ENCODE results near the gene PPP1R3D.
A peak's percentile ranks its signal among the peaks of the same experiment; 100 is the strongest.

Gene PPP1R3D

DNA sequence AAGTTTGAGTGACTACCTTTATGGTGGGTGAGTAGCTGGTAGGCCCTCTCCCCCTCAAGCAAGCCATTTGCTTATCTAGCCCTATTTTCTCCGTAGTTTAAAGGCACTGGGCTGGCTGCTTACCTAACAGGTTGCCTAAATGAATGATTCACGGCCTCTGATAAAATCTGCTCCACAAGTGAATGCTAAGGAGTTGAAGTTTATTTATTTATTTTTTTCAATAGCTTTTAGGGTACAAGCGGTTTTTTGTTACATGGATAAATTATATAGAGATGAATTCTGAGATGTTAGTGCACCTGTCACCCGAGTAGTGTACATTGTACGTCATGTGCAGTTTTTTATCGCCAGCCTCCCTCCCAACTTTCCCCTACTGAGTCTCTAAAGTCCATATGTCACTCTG lies 9.8 kb upstream of the PPP1R3D start:
- Histone ChIP-seq H4K20me1 (ENCODE audit: insufficient read depth, low read length) (no peaks in the 10 kb centered on the region), H3K4me1 (ENCODE audit: insufficient read depth, low read length, severe bottlenecking) (peaks cover 14% of the 10 kb centered on the region), H3K9me2 (ENCODE audit: low read depth, low read length) (no peaks in the 10 kb centered on the region), H3K27me3 (ENCODE audit: insufficient read depth, low read length) (no peaks in the 10 kb centered on the region), H3K9me3 (ENCODE audit: low read length) (no peaks in the 10 kb centered on the region), H3F3A (ENCODE audit: insufficient read depth, low read length) (no peaks in the 10 kb centered on the region), H3K36me3 (ENCODE audit: insufficient read depth, low read length) (0 out of 2 replicates have a peak, but pooled peaks cover 3% of the 10 kb centered on the region), H3K4me3 (ENCODE audit: low read depth, low read length, poor library complexity, severe bottlenecking) (no peak overlapping the region), H2AFZ (ENCODE audit: low read length) (no peak overlapping the region), H3K9ac (ENCODE audit: low read length) (no peak overlapping the region), H3K4me2 (ENCODE audit: low read length) (no peak overlapping the region), H3K27ac (ENCODE audit: low read depth, low read length, poor library complexity, severe bottlenecking) (no peak overlapping the region), H3K79me2 (ENCODE audit: insufficient read depth, low read length) (no peaks in the 10 kb centered on the region)
- TF ChIP-seq, protein P1, sequence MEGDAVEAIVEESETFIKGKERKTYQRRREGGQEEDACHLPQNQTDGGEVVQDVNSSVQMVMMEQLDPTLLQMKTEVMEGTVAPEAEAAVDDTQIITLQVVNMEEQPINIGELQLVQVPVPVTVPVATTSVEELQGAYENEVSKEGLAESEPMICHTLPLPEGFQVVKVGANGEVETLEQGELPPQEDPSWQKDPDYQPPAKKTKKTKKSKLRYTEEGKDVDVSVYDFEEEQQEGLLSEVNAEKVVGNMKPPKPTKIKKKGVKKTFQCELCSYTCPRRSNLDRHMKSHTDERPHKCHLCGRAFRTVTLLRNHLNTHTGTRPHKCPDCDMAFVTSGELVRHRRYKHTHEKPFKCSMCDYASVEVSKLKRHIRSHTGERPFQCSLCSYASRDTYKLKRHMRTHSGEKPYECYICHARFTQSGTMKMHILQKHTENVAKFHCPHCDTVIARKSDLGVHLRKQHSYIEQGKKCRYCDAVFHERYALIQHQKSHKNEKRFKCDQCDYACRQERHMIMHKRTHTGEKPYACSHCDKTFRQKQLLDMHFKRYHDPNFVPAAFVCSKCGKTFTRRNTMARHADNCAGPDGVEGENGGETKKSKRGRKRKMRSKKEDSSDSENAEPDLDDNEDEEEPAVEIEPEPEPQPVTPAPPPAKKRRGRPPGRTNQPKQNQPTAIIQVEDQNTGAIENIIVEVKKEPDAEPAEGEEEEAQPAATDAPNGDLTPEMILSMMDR (IDR thresholded peaks at IDR 0.05; ENCODE audit: low read length): no peak
- TF ChIP-seq EZH2 (IDR thresholded peaks at IDR 0.05; ENCODE audit: borderline replicate concordance, low read length): no peak

DNA sequence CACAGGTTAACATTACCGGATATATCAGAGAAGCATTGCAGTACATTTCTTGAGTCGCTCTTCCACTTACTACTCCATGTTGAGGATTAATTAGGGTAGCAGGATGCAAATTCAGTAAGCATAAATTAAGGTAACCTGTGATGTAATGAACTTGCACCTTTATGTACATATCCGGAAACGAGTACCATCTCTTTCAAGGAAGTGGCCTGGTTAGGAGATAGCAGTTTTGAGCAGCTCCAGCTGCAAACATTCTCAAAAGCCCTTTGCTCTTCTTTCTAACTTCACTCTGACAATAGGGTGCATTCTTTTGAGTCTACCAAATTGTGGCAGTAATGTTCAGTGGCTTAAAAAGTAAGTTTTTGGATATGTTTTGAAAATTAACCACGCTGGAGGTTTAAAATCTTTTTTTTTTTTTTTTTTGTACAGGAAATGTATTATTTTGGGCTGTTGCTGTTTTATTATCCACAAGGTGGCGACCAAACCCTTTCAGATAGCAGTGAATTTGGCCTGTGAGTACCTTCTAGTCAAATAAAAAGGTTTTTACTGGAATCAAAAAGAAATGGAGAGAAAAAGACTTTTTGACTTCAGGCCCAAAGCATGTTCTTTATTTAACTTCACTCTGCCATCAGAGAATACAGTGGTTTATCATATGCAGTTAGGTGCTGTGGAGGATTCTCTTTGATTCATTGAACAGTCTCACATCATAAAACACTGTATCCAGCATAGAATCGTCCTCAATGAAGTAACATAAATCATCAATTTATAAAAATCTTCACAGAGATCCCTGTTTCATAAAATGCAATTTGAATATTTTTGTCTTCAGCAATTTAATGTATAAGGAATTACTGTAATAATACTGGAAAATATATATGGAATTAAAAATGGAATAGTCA lies 9.0 kb upstream of the PPP1R3D start:
- H3K9me3 ChIP-seq (ENCODE audit: low read length): no peaks in the 10 kb centered on the region
- H3K36me3 ChIP-seq (ENCODE audit: insufficient read depth, low read length): peaks cover 12% of the 10 kb centered on the region
- H3K9me2 ChIP-seq (ENCODE audit: low read depth, low read length): no peaks in the 10 kb centered on the region
- peak overlapping the region; percentile 41 for H3K4me2 ChIP-seq (ENCODE audit: low read length)
- no peaks in the 10 kb centered on the region for H4K20me1 ChIP-seq (ENCODE audit: insufficient read depth, low read length)
- H3K4me1 ChIP-seq (ENCODE audit: insufficient read depth, low read length, severe bottlenecking): peaks cover 14% of the 10 kb centered on the region
- TF ChIP-seq, protein P1 (IDR thresholded peaks at IDR 0.05; ENCODE audit: low read length): peak; percentile 74
- TF ChIP-seq EZH2 (IDR thresholded peaks at IDR 0.05; ENCODE audit: borderline replicate concordance, low read length): no peak
- H2AFZ ChIP-seq (ENCODE audit: low read length): no peak overlapping the region
- no peaks in the 10 kb centered on the region for H3F3A ChIP-seq (ENCODE audit: insufficient read depth, low read length)
- H3K79me2 ChIP-seq (ENCODE audit: insufficient read depth, low read length): no peaks in the 10 kb centered on the region
- peak overlapping the region; percentile 51 for H3K27ac ChIP-seq (ENCODE audit: low read depth, low read length, poor library complexity, severe bottlenecking)
- no peak overlapping the region for H3K9ac ChIP-seq (ENCODE audit: low read length)
- H3K27me3 ChIP-seq (ENCODE audit: insufficient read depth, low read length): no peaks in the 10 kb centered on the region
- peak overlapping the region; percentile 14 for H3K4me3 ChIP-seq (ENCODE audit: low read depth, low read length, poor library complexity, severe bottlenecking)

DNA sequence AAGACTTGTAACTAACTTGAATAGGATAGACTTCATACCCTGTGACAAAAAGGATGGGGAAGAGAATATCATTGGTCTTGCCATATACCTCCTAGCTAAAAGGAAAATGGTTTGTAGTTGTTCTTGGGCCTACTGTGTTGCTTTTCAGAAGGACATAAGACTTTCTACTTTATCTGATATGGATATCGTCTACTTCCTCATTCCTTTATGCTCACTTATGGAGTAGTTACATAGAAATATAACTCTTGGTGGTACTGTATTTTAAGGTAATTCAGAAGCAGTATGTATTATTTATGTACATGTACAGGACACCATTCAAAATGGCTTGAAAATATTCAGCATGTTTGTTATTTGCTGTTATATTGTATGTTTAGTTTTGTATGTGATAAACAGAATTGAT lies 8.1 kb upstream of the PPP1R3D start:
- Histone ChIP-seq H3K9ac (ENCODE audit: low read length) (no peak overlapping the region), H3K79me2 (ENCODE audit: insufficient read depth, low read length) (no peaks in the 10 kb centered on the region), H2AFZ (ENCODE audit: low read length) (no peak overlapping the region), H3K9me2 (ENCODE audit: low read depth, low read length) (no peaks in the 10 kb centered on the region), H4K20me1 (ENCODE audit: insufficient read depth, low read length) (no peaks in the 10 kb centered on the region), H3K4me3 (ENCODE audit: low read depth, low read length, poor library complexity, severe bottlenecking) (no peak overlapping the region), H3F3A (ENCODE audit: insufficient read depth, low read length) (no peaks in the 10 kb centered on the region), H3K27me3 (ENCODE audit: insufficient read depth, low read length) (no peaks in the 10 kb centered on the region), H3K4me2 (ENCODE audit: low read length) (no peak overlapping the region), H3K27ac (ENCODE audit: low read depth, low read length, poor library complexity, severe bottlenecking) (peak overlapping the region; percentile 51), H3K36me3 (ENCODE audit: insufficient read depth, low read length) (peaks cover 20% of the 10 kb centered on the region), H3K4me1 (ENCODE audit: insufficient read depth, low read length, severe bottlenecking) (peaks cover 14% of the 10 kb centered on the region), H3K9me3 (ENCODE audit: low read length) (no peaks in the 10 kb centered on the region)
- TF ChIP-seq, protein P1 (IDR thresholded peaks at IDR 0.05; ENCODE audit: low read length): no peak
- TF ChIP-seq EZH2 (IDR thresholded peaks at IDR 0.05; ENCODE audit: borderline replicate concordance, low read length): no peak
